ENCODE data around the gene SPC24. TPM values are rescaled to one million over a fixed set of nuclear protein-coding genes. Genes with fewer than 3 reads are reported as not detected.

SPC24 gene, protein sequence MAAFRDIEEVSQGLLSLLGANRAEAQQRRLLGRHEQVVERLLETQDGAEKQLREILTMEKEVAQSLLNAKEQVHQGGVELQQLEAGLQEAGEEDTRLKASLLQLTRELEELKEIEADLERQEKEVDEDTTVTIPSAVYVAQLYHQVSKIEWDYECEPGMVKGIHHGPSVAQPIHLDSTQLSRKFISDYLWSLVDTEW
- 22.6 TPM for polyA plus RNA-seq (2013, experiment 1 of 2)
- 23.5 TPM for polyA plus RNA-seq (2013, experiment 2 of 2)

DNA sequence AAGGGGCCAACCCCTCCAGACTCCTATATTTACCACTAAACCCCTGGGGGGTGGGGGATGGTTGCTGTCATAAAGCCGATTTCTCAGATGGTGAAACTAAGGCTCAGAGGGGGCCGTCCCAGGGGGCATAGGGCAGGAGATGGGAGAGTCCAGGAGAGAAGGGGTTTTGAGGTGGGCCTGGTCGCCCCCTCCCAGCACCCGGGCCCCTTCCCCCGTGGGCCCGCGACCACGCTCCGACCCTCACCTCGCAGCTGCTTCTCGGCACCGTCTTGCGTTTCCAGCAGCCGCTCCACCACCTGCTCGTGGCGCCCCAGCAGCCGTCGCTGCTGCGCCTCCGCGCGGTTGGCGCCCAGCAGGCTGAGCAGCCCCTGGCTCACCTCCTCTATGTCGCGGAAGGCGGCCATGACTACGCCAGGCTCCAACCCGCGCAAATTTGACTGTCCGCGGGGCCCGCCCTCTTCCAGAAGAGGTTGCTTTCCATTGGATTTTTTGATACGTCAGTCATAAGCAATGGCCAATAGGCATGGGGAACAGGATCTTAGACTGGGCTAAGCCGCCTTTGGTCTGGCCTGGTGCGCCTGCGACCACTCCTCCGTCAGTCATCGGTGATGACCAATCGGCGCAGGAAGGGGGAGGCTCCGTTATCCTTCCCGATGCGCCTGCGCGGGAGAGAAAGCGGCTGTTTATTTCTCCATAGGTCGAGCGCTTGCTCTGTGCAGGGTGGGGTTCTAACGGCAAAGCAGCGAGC, at the start of gene SPC24:
Gene SPC24 (minus strand): TSS at position 410 of the 748 bp plus-strand sequence. CDS start 6 bp downstream, at position 404.
- H3K27ac ChIP-seq (ENCODE audit: low read depth, low read length): peak within 1 kb of the TSS; percentile 68
- peak within 1 kb of the TSS; percentile 85 for H3K9ac ChIP-seq (ENCODE audit: low read depth, low read length)
- H3K4me3 ChIP-seq (ENCODE audit: low read length): peak within 1 kb of the TSS; percentile 86
- WGBS: under 1% methylated on average over 50 of the region's 50 CpGs
- H3K36me3 ChIP-seq (ENCODE audit: insufficient read depth, low read length): peaks cover 10% of the 10 kb centered on the region; the same call in 1 of the 2 replicates
- no peaks in the 10 kb centered on the region for H3K9me3 ChIP-seq (ENCODE audit: insufficient read depth, low read depth, low read length)
- H3K4me1 ChIP-seq (ENCODE audit: insufficient read depth, low read length): no peaks in the 10 kb centered on the region
- no peaks in the 10 kb centered on the region for H3K27me3 ChIP-seq (ENCODE audit: insufficient read depth, low read length)

- Histone ChIP-seq H3K4me3 (ENCODE audit: low read length) (no peak overlapping the region), H3K36me3 (ENCODE audit: insufficient read depth, low read length) (peaks cover 11% of the 10 kb centered on the region; the same call in 1 of the 2 replicates), H3K9me3 (ENCODE audit: insufficient read depth, low read depth, low read length) (no peaks in the 10 kb centered on the region), H3K9ac (ENCODE audit: low read depth, low read length) (no peak overlapping the region), H3K27me3 (ENCODE audit: insufficient read depth, low read length) (no peaks in the 10 kb centered on the region), H3K4me1 (ENCODE audit: insufficient read depth, low read length) (peaks cover 3% of the 10 kb centered on the region; the same call in 1 of the 2 replicates), H3K27ac (ENCODE audit: low read depth, low read length) (no peak overlapping the region)
- 94% methylated on average over 5 of the region's 5 CpGs for WGBS
These were observed 49.4 kb upstream of the SPC24 start for GRCh38 chr19:11204943-11205349.

- Histone ChIP-seq H3K4me3 (ENCODE audit: low read length) (no peak overlapping the region), H3K9me3 (ENCODE audit: insufficient read depth, low read depth, low read length) (no peaks in the 10 kb centered on the region), H3K27ac (ENCODE audit: low read depth, low read length) (no peak overlapping the region), H3K9ac (ENCODE audit: low read depth, low read length) (no peak overlapping the region), H3K4me1 (ENCODE audit: insufficient read depth, low read length) (peaks cover 3% of the 10 kb centered on the region; the same call in 1 of the 2 replicates), H3K27me3 (ENCODE audit: insufficient read depth, low read length) (no peaks in the 10 kb centered on the region), H3K36me3 (ENCODE audit: insufficient read depth, low read length) (peaks cover 16% of the 10 kb centered on the region)
- 90% methylated on average over 9 of the region's 9 CpGs for WGBS
These were observed 48.6 kb upstream of the SPC24 start for GRCh38 chr19:11204076-11204602.

DNA sequence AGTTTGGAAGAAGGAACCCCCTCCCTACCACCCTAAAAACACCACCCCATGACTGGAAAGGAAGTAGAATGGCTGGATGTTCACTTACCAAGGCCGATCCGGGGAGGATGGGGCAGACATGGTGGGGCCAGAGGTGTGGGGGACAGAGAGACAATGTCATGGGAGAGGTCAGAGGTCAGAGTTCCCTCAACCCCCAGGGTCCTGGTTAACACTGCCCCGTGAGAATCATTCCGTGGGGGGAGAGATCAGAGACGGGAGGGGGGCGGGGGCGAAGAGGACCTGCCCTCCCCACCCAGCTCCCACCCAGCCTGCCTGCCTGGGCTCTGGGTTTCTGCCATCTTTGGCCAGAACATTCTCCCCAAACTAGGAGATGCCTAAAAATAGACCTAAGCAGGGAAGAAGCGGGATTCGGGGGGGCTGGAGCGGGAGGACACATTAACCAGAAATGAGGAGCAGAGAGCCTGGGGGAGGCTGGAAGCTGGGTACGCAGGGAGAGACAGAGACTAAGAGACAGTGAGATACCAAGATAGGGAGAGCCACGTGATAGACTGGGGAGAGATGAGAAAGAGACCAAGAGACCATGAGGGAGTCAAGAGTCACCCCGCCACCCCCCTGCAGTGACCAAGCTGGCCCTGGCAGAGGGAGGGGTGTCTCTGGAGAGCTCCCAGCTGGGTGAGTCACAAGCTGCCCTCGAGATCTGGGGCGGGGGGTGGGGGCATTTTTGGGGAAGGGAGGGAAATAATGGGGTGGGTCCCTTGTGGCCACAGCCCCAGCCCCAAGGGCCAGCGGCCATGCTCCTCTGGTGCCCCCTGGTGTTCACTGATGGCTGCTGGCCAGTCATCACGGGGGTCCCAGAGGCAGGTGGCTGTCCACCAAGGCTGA, 47.9 kb upstream of the SPC24 start:
- no peak overlapping the region for H3K9ac ChIP-seq (ENCODE audit: low read depth, low read length)
- WGBS: 74% methylated on average over 17 of the region's 17 CpGs
- H3K9me3 ChIP-seq (ENCODE audit: insufficient read depth, low read depth, low read length): no peaks in the 10 kb centered on the region
- no peaks in the 10 kb centered on the region for H3K27me3 ChIP-seq (ENCODE audit: insufficient read depth, low read length)
- no peak overlapping the region for H3K27ac ChIP-seq (ENCODE audit: low read depth, low read length)
- peaks cover 15% of the 10 kb centered on the region for H3K36me3 ChIP-seq (ENCODE audit: insufficient read depth, low read length)
- no peak overlapping the region for H3K4me3 ChIP-seq (ENCODE audit: low read length)
- peaks cover 3% of the 10 kb centered on the region; the same call in 1 of the 2 replicates for H3K4me1 ChIP-seq (ENCODE audit: insufficient read depth, low read length)

DNA sequence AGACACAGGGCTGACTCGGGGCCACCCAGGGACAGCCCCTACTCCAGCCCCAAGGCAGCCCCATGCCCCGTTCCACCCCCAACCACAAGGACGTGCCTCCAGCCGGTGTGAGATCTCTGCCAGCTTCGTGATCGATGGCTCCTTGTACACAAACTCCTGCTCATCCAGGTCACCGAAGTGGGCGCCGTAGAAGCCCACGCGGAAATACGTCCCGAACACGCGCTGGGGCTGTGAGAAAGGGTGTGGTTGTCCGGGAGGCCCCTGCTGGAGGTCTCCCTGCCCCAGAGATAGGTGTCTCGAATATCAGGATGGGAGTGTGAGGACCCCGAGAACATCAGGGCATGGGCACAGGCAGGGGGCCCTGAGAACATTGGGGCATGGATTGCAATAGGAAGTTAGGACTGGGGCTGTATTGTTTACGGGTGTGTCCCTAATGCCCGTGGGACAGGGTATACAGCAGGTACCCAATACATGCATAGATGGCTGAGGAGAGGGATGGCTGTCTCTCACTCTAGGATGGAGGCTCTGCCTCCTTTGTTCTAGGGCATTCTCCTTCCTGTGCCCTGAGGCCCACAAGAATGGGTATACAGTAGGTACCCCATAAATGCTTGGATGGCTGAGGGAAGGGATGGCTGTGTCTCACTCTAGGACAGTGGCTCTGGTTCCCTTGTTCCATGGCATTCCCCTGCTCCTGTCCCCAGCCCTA, 47.1 kb upstream of the SPC24 start:
- H3K27ac ChIP-seq (ENCODE audit: low read depth, low read length): no peak overlapping the region
- no peak overlapping the region for H3K9ac ChIP-seq (ENCODE audit: low read depth, low read length)
- H3K36me3 ChIP-seq (ENCODE audit: insufficient read depth, low read length): peaks cover 13% of the 10 kb centered on the region
- peaks cover 3% of the 10 kb centered on the region; the same call in 1 of the 2 replicates for H3K4me1 ChIP-seq (ENCODE audit: insufficient read depth, low read length)
- WGBS: 90% methylated on average over 20 of the region's 20 CpGs
- no peaks in the 10 kb centered on the region for H3K27me3 ChIP-seq (ENCODE audit: insufficient read depth, low read length)
- H3K4me3 ChIP-seq (ENCODE audit: low read length): no peak overlapping the region
- no peaks in the 10 kb centered on the region for H3K9me3 ChIP-seq (ENCODE audit: insufficient read depth, low read depth, low read length)

- H3K36me3 ChIP-seq (ENCODE audit: insufficient read depth, low read length): peaks cover 10% of the 10 kb centered on the region
- no peaks in the 10 kb centered on the region for H3K9me3 ChIP-seq (ENCODE audit: insufficient read depth, low read depth, low read length)
- H3K4me1 ChIP-seq (ENCODE audit: insufficient read depth, low read length): peaks cover 3% of the 10 kb centered on the region; the same call in 1 of the 2 replicates
- H3K4me3 ChIP-seq (ENCODE audit: low read length): no peak overlapping the region
- H3K27ac ChIP-seq (ENCODE audit: low read depth, low read length): no peak overlapping the region
- 95% methylated on average over 23 of the region's 24 CpGs for WGBS
- no peaks in the 10 kb centered on the region for H3K27me3 ChIP-seq (ENCODE audit: insufficient read depth, low read length)
- no peak overlapping the region for H3K9ac ChIP-seq (ENCODE audit: low read depth, low read length)
These were observed 46.2 kb upstream of the SPC24 start for GRCh38 chr19:11201791-11202190.

- WGBS: 93% methylated on average over 9 of the region's 9 CpGs
- H3K4me1 ChIP-seq (ENCODE audit: insufficient read depth, low read length): peaks cover 3% of the 10 kb centered on the region; the same call in 1 of the 2 replicates
- no peaks in the 10 kb centered on the region for H3K27me3 ChIP-seq (ENCODE audit: insufficient read depth, low read length)
- H3K36me3 ChIP-seq (ENCODE audit: insufficient read depth, low read length): peaks cover 7% of the 10 kb centered on the region
- H3K27ac ChIP-seq (ENCODE audit: low read depth, low read length): no peak overlapping the region
- no peaks in the 10 kb centered on the region for H3K9me3 ChIP-seq (ENCODE audit: insufficient read depth, low read depth, low read length)
- no peak overlapping the region for H3K9ac ChIP-seq (ENCODE audit: low read depth, low read length)
- no peak overlapping the region for H3K4me3 ChIP-seq (ENCODE audit: low read length)
These were observed 45.3 kb upstream of the SPC24 start for GRCh38 chr19:11200931-11201330.

GRCh38 chr19:11200015-11200574, 44.5 kb upstream of the SPC24 start:
- no peak overlapping the region for H3K27ac ChIP-seq (ENCODE audit: low read depth, low read length)
- no peak overlapping the region for H3K4me3 ChIP-seq (ENCODE audit: low read length)
- H3K9ac ChIP-seq (ENCODE audit: low read depth, low read length): no peak overlapping the region
- no peaks in the 10 kb centered on the region for H3K27me3 ChIP-seq (ENCODE audit: insufficient read depth, low read length)
- peaks cover 3% of the 10 kb centered on the region; the same call in 1 of the 2 replicates for H3K4me1 ChIP-seq (ENCODE audit: insufficient read depth, low read length)
- H3K9me3 ChIP-seq (ENCODE audit: insufficient read depth, low read depth, low read length): no peaks in the 10 kb centered on the region
- peaks cover 12% of the 10 kb centered on the region for H3K36me3 ChIP-seq (ENCODE audit: insufficient read depth, low read length)
- 93% methylated on average over 14 of the region's 15 CpGs for WGBS

DNA sequence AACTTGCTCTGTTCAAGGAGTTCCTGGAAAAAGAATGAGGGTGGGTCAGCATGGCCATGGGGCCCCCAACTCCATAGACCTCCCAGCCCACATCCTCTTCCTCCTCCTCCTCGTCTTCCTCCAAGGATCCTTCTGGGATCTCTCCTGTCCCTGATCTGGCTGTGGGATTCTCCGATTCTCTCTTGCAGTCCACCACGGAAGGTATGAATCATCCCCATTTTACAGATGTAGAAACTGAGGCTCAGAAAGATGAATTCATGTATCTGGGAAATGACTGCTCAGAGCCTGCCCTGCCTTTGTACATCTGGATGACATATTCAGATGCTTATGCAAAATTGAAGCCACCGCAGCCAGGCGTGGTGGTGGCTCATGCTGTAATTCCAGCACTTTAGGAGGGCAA, 43.9 kb upstream of the SPC24 start:
- Histone ChIP-seq H3K9ac (ENCODE audit: low read depth, low read length) (no peak overlapping the region), H3K36me3 (ENCODE audit: insufficient read depth, low read length) (peaks cover 12% of the 10 kb centered on the region), H3K4me1 (ENCODE audit: insufficient read depth, low read length) (peaks cover 3% of the 10 kb centered on the region; the same call in 1 of the 2 replicates), H3K27ac (ENCODE audit: low read depth, low read length) (no peak overlapping the region; the same call in 1 of the 2 replicates), H3K9me3 (ENCODE audit: insufficient read depth, low read depth, low read length) (no peaks in the 10 kb centered on the region), H3K27me3 (ENCODE audit: insufficient read depth, low read length) (no peaks in the 10 kb centered on the region), H3K4me3 (ENCODE audit: low read length) (no peak overlapping the region)
- 76% methylated on average over 5 of the region's 5 CpGs for WGBS

Data from HUES64 (cell line).